ENCODE results near the gene ULK3. TPM values are rescaled to one million over a fixed set of nuclear protein-coding genes. Genes with fewer than 3 reads are reported as not detected.

The ULK3 gene
- total and polyA plus RNA-seq, 2 donors (not counting 3 experiments of a cell fraction or from before 2014, with no cell fraction given), result 36.0 to 48.6 TPM

DNA sequence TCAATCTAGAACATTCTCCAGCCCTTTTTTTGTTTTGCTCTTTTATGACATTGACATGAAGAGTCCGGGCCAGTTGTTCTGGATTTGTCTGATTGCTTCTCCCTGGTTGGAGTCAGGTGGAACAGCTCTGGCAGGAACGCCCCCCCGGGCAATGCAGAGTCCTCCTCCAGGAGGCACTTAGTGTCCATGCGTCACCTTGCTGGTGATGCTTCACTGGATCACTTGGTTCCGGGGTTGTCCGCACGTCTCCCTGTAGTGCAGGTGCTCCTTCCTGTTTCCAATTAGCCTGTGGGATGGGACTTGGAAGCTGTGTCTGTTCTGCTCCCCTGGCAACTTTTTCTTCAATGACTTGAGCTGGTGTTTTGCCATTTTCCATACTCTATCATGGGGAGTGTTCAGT, 51.3 kb downstream of the ULK3 start:
- Histone ChIP-seq H3K4me1 (ENCODE audit: control insufficient read depth, extremely low read depth, insufficient read depth, low read length) (peaks cover 6% of the 10 kb centered on the region), H4K20me1 (replicated peaks; ENCODE audit: control insufficient read depth, extremely low read depth, insufficient read depth, low read length) (no peaks in the 10 kb centered on the region), H3K9me1 (replicated peaks; ENCODE audit: control insufficient read depth, extremely low read depth, insufficient read depth, low read length) (no peaks in the 10 kb centered on the region), H3K27ac (ENCODE audit: insufficient read depth, low read depth, low read length) (no peak overlapping the region), H2AFZ (ENCODE audit: low read depth, low read length) (no peak overlapping the region), H3K79me2 (ENCODE audit: control insufficient read depth, insufficient read depth, low read length) (peaks cover 86% of the 10 kb centered on the region), H3K4me2 (ENCODE audit: insufficient read depth, low read length) (no peak overlapping the region), H3K4me3 (replicated peaks in 1 of 3; ENCODE audit: insufficient read depth in 1 of 3, low read depth in 1 of 3, low read length in 3 of 3) (no peak overlapping the region), H3K36me3 (ENCODE audit: control insufficient read depth in 2 of 2, extremely low read depth in 1 of 2, insufficient read depth in 2 of 2, low read length in 2 of 2) (peaks cover 0 to 5% of the 10 kb centered on the region in 2 experiments), H3K9ac (replicated peaks; ENCODE audit: extremely low read depth, insufficient read depth, low read length) (no peak overlapping the region), H3K9me3 (replicated peaks; ENCODE audit: control insufficient read depth, insufficient read depth, low read length) (no peaks in the 10 kb centered on the region), H3K27me3 (ENCODE audit: control insufficient read depth in 2 of 2, insufficient read depth in 2 of 2, low read length in 2 of 2) (no peaks in the 10 kb centered on the region)
- intact Hi-C loops (cut with micrococcal nuclease), result no loop called here
- ChIA-PET POLR2A (no interaction called here), CTCF (interaction anchor here (0.7 to 1.7 kb wide), 2 partner anchors 13 to 159 kb away, joined by 3 read pairs; no protein-coding TSS in a partner anchor)
- DNase-seq (ENCODE audit: low read depth, low spot score), result no peak
- no TSS peak for BruUV-seq (replicated peaks)
- FAIRE-seq, result no peak
- dilution Hi-C loops (cut with MboI; ENCODE audit: extremely low pct_ligation_motif_present, low sequenced_read_pairs), result no loop called here
- TF ChIP-seq POLR2A (IDR thresholded peaks at IDR 0.05; ENCODE audit: low read depth, low read length) (no peak), JUN (IDR thresholded peaks at IDR 0.05; ENCODE audit: borderline replicate concordance, insufficient read depth, insufficient read length, low read depth) (no peak), POLR2AphosphoS5 (IDR thresholded peaks at IDR 0.05; ENCODE audit: insufficient read depth, low read depth, low read length) (no peak), MYC (IDR thresholded peaks at IDR 0.05; ENCODE audit: low read depth, low read length) (no peak), FOS (IDR thresholded peaks at IDR 0.05; ENCODE audit: borderline replicate concordance, insufficient read depth, low read length) (no peak), EZH2 (IDR thresholded peaks at IDR 0.05; ENCODE audit: borderline replicate concordance, low read depth, low read length, severe bottlenecking) (no peak)
- TF ChIP-seq, protein P1, sequence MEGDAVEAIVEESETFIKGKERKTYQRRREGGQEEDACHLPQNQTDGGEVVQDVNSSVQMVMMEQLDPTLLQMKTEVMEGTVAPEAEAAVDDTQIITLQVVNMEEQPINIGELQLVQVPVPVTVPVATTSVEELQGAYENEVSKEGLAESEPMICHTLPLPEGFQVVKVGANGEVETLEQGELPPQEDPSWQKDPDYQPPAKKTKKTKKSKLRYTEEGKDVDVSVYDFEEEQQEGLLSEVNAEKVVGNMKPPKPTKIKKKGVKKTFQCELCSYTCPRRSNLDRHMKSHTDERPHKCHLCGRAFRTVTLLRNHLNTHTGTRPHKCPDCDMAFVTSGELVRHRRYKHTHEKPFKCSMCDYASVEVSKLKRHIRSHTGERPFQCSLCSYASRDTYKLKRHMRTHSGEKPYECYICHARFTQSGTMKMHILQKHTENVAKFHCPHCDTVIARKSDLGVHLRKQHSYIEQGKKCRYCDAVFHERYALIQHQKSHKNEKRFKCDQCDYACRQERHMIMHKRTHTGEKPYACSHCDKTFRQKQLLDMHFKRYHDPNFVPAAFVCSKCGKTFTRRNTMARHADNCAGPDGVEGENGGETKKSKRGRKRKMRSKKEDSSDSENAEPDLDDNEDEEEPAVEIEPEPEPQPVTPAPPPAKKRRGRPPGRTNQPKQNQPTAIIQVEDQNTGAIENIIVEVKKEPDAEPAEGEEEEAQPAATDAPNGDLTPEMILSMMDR (IDR thresholded peaks at IDR 0.05; ENCODE audit: extremely low read depth in 1 of 2, insufficient read depth in 1 of 2, low read depth in 1 of 2, low read length in 2 of 2), result no peak
- TF ChIP-seq, protein P2, sequence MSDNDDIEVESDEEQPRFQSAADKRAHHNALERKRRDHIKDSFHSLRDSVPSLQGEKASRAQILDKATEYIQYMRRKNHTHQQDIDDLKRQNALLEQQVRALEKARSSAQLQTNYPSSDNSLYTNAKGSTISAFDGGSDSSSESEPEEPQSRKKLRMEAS (IDR thresholded peaks at IDR 0.05; ENCODE audit: insufficient read depth, insufficient read length), result no peak

Measured in endothelial cell of umbilical vein (primary cell).